GM12878 (cell line): ENCODE results near the gene AHR.

ENCODE experiments used
- BMI1 ChIP-seq: fragments of 450-650 bp; IDR thresholded peaks from 2 replicates; pipeline ENCODE4 v1.6.1; 2016; ENCODE audit warnings: mild to moderate bottlenecking, moderate library complexity, borderline replicate concordance
- CTCF ChIP-seq, 3 experiments: IDR thresholded peaks in 2 of 3; conservative IDR thresholded peaks in 1 of 3; 2 replicates each; pipeline ENCODE4 v1.5.1; 2011; ENCODE audit warnings: low read depth in 3 of 3, low read length in 3 of 3, mild to moderate bottlenecking in 3 of 3, control low read depth in 2 of 3, moderate library complexity in 2 of 3, inconsistent platforms in 1 of 3, mixed read lengths in 1 of 3; ENCODE audit not compliant: control insufficient read depth in 2 of 3, insufficient read depth in 1 of 3; ENCODE audit errors: extremely low read depth in 1 of 3
- FOXM1 ChIP-seq: IDR thresholded peaks from 2 replicates; pipeline ENCODE4 v1.6.1; 2012; ENCODE audit warnings: low read depth, mild to moderate bottlenecking, inconsistent platforms, low read length, moderate library complexity
- MLLT1 ChIP-seq: fragments of 450-650 bp; IDR thresholded peaks from 2 replicates; pipeline ENCODE4 v1.6.1; 2016; ENCODE audit warnings: mild to moderate bottlenecking
- POLR2A ChIP-seq: IDR thresholded peaks from 2 replicates; pipeline ENCODE4 v1.6.1; 2011; ENCODE audit warnings: low read depth, mild to moderate bottlenecking, low read length
- REST ChIP-seq: IDR thresholded peaks from 2 replicates; pipeline ENCODE4 v1.6.1; 2012; ENCODE audit warnings: mild to moderate bottlenecking, low read depth, low read length
- SUZ12 ChIP-seq: fragments of 200-600 bp; sonication (generic); IDR thresholded peaks from one replicate; pipeline ENCODE4 v1.6.1; 2018; ENCODE audit warnings: antibody characterized with exemption, mild to moderate bottlenecking; ENCODE audit not compliant: unreplicated experiment
- TARDBP ChIP-seq: IDR thresholded peaks from 2 replicates; pipeline ENCODE4 v1.6.1; 2016; ENCODE audit warnings: borderline replicate concordance

GRCh38 chr7:17255926-17256325, 42.5 kb upstream of the AHR start:
- TF ChIP-seq POLR2A: no peak
- no peak for TF ChIP-seq BMI1
- TF ChIP-seq FOXM1: no peak
- TF ChIP-seq TARDBP: no peak
- TF ChIP-seq SUZ12: no peak
- TF ChIP-seq MLLT1: no peak
- no peak for TF ChIP-seq CTCF (IDR thresholded peaks at IDR 0.05 in 2 of 3, conservative IDR thresholded peaks at IDR 0.05 in 1 of 3; ENCODE audit: control insufficient read depth in 2 of 3, extremely low read depth in 1 of 3, insufficient read depth in 1 of 3, low read depth in 3 of 3, low read length in 3 of 3)
- TF ChIP-seq REST: no peak
